K562 (cell line): ENCODE results near the gene NDRG3.

Experiments
- JUN ChIP-seq, 2 experiments: sonication (generic) in 1 of 2; formaldehyde crosslinking in 1 of 2; IDR thresholded peaks; 2 replicates each; pipeline versions ENCODE4 v1.6.1 to v1.8.0; 2012 to 2022; ENCODE audit warnings: borderline replicate concordance in 2 of 2, mild to moderate bottlenecking in 2 of 2, improper control_type of control experiment in 1 of 2, low read depth in 1 of 2, low read length in 1 of 2, missing genetic modification reagents in 1 of 2
- NR1H2 ChIP-seq: sonication (generic); formaldehyde crosslinking; IDR thresholded peaks from 2 replicates; pipeline ENCODE4 v1.4.0; 2020; ENCODE audit warnings: mild to moderate bottlenecking, missing genetic modification reagents
- POLR2AphosphoS5 ChIP-seq: IDR thresholded peaks from 2 replicates; pipeline ENCODE4 v1.6.1; 2011; ENCODE audit warnings: mild to moderate bottlenecking, low read depth, low read length, moderate library complexity; ENCODE audit not compliant: control insufficient read depth, insufficient read depth
- POLR2H ChIP-seq: IDR thresholded peaks from 2 replicates; pipeline ENCODE4 v1.6.1; 2016; ENCODE audit warnings: missing genetic modification characterization, low read depth, mild to moderate bottlenecking, control low read depth, missing compliant biosample characterization, moderate library complexity
- SP1 ChIP-seq: sonication (generic); formaldehyde crosslinking; IDR thresholded peaks from 2 replicates; pipeline ENCODE4 v1.8.1; 2022; ENCODE audit warnings: mild to moderate bottlenecking, missing genetic modification reagents

DNA sequence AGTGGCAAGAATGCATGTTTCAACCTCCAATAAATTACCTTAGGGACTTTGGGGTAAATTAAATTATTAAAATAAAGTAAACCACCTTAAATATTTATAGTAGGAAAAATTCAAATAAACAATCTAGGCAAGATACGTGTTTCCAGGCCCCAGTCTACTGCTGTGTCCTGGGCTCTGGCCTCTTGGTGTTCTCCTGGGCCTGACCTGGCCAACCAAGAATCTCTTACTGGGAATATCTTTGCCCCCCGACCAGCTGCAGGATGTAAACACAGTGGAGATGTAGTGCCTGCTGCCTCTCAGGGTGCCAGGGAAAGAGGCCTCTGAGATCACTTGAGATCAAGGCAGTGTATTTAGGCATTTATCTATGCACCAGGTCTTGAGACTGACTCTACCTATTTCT is 39.4 kb upstream of the NDRG3 start:
- TF ChIP-seq NR1H2 (CRISPR knock-in tag): no peak
- TF ChIP-seq POLR2H (tag): no peak
- no peak for TF ChIP-seq POLR2AphosphoS5
- no peak for TF ChIP-seq SP1 (CRISPR knock-in tag)
- no peak for TF ChIP-seq JUN (IDR thresholded peaks at IDR 0.05; ENCODE audit: borderline replicate concordance, low read depth, low read length)
- TF ChIP-seq JUN (CRISPR knock-in tag; IDR thresholded peaks at IDR 0.05; ENCODE audit: borderline replicate concordance): no peak
